Measurements from ENCODE around the gene TGFB1.
"Not testable (repeated sequence)": the region's sequence is repeated elsewhere in the genome, so short reads cannot be mapped to it uniquely, and the experiment has no call there.

Gene TGFB1

DNA sequence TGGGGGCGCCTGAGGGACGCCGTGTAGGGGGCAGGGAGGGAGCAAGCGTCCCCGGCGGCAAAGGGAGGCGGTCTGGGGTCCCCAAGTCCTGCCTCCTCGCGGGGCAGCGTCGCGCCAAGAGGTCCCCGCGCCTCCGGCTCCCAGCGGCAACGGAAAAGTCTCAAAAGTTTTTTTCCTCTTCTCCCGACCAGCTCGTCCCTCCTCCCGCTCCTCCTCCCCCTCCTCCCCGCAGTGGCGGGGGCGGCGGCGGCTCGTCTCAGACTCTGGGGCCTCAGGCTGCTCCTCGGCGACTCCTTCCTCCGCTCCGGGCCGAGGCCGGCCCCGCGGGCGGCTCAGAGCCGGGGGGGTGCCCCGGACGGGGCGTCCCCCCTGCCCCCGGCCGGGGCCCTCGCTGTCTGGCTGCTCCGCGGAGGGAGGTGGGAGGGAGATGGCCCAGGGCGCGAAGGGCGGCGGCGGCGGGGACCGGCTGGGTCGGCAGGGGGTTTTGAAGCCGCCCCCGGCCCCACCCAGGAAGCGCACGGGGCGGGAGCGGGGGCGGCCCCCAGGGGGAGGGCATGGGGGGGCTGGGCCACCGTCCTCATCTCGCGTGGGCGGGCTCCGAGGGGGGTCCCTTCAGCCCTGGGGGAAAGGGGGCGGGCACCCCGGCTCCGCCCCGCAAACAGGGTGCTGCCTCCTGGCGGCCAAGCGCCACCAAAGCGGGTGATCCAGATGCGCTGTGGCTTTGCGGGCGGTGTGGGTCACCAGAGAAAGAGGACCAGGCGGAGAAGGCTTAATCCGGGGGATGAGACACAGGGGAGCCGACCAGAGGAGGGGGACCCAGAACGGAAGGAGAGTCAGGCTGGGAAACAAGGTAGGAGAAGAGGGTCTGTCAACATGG is at the start of gene TGFB1:
TGFB1 (minus strand) TSS at position 457 of the 877 bp plus-strand sequence. CDS start 878 bp downstream, outside the sequence.
- no peak for TF ChIP-seq GATA1 (IDR thresholded peaks at IDR 0.05; ENCODE audit: low read depth, low read length)
- TF ChIP-seq POLR2A (IDR thresholded peaks at IDR 0.05; ENCODE audit: low read length), result peak; percentile 60
- DNase-seq, result peak; percentile 86 to 91

GRCh38 chr19:41402010-41402409 is 48.3 kb upstream of the TGFB1 start:
- TF ChIP-seq POLR2A (IDR thresholded peaks at IDR 0.05; ENCODE audit: low read length) (no peak), GATA1 (IDR thresholded peaks at IDR 0.05; ENCODE audit: low read depth, low read length) (no peak)
- DNase-seq, result no peak

GRCh38 chr19:41401483-41401882 is 47.8 kb upstream of the TGFB1 start:
- no peak for DNase-seq
- TF ChIP-seq GATA1 (IDR thresholded peaks at IDR 0.05; ENCODE audit: low read depth, low read length) (no peak), POLR2A (IDR thresholded peaks at IDR 0.05; ENCODE audit: low read length) (no peak)

DNA sequence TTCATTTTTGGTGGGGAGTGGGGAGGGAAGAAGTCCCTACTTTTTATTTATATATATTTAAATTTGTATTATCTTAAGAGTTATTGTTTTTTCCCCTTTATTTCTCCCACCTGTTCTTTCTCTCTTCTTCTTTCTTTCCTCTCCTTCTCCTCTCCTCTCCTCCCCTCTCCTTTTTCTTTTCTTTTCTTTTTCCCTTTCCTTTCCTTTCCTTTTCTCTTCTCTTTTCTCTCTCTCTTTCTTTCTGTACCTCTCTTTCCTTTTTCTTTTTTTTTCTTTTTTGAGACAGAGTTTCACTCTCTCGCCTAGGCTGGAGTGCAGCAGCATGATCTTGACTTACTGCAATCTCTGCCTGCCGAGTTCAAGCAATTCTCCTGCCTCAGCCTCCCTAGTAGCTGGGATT is 45.8 kb upstream of the TGFB1 start:
- no peak for DNase-seq
- TF ChIP-seq GATA1 (IDR thresholded peaks at IDR 0.05; ENCODE audit: low read depth, low read length) (no peak), POLR2A (IDR thresholded peaks at IDR 0.05; ENCODE audit: low read length) (no peak)

- no peak for TF ChIP-seq GATA1 (IDR thresholded peaks at IDR 0.05; ENCODE audit: low read depth, low read length)
- no peak for DNase-seq
These were observed 45.4 kb upstream of the TGFB1 start for GRCh38 chr19:41399091-41399490.

DNA sequence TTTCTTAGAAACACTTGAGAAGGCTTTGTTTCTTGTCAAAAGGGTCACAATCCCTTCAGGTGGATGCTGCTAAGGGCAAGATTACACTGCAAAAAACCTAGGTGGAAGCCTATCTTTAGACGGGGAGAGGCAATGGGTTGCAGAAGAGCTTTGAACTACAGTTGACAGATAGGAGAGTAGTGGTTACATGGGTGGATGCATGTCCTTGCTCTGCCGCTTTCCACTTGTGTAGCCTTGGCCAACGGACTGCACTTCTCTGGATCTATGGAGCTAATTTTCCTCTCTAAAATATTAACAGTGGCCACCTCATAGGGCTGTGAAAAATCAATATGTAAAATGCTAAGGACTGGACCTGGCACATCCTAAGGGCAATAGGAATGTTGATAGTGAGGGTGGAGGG is 44.9 kb upstream of the TGFB1 start:
- peak; percentile 44 to 45 for DNase-seq
- TF ChIP-seq GATA1 (IDR thresholded peaks at IDR 0.05; ENCODE audit: low read depth, low read length) (no peak), POLR2A (IDR thresholded peaks at IDR 0.05; ENCODE audit: low read length) (no peak)

- peak; percentile 58 to 70 for DNase-seq
- no peak for TF ChIP-seq POLR2A (IDR thresholded peaks at IDR 0.05; ENCODE audit: low read length)
- no peak for TF ChIP-seq GATA1 (IDR thresholded peaks at IDR 0.05; ENCODE audit: low read depth, low read length)
These were observed 44.3 kb upstream of the TGFB1 start for GRCh38 chr19:41398050-41398418.

- DNase-seq, result peak; percentile 100
These were observed 43.6 kb upstream of the TGFB1 start, which contains the start of the genes BCKDHA and EXOSC5 for GRCh38 chr19:41397086-41398049. Gene BCKDHA (plus strand): TSS chr19:41397818. CDS start chr19:41397828, 10 bp downstream. Gene EXOSC5 (minus strand): TSS chr19:41397359. CDS start chr19:41397328, 31 bp downstream.

GRCh38 chr19:41395355-41395754 is 41.6 kb upstream of the TGFB1 start:
- peak in 1 of 2 experiments; percentile 36 for DNase-seq
- TF ChIP-seq GATA1 (IDR thresholded peaks at IDR 0.05; ENCODE audit: low read depth, low read length) (no peak), POLR2A (IDR thresholded peaks at IDR 0.05; ENCODE audit: low read length) (no peak)

More at GRCh38 chr19:41397086-41398049, 43.6 kb upstream of the TGFB1 start, which contains the start of the genes BCKDHA and EXOSC5:
- TF ChIP-seq GATA1 (IDR thresholded peaks at IDR 0.05; ENCODE audit: low read depth, low read length), result no peak
- peak; percentile 59 for TF ChIP-seq POLR2A (IDR thresholded peaks at IDR 0.05; ENCODE audit: low read length)

DNA sequence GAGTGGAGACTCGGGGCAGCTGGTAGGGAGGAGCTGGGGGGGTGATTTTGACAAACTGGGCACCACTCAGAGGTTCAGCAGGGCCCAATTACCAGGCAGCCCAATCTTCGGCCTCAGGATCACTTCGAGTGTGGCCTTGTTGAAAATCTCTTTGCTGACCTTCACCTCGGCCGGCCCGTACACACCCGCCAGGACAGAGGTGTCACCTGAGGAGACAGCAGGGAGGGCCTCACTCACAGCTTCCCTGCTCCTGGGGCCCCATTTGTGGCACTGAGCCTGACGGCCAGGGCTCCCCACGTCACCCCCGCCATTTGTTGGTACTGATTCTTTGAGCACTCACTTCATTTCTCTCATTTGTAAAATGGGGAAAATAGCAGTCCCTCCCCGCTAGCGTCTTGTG is 39.1 kb upstream of the TGFB1 start:
- TF ChIP-seq GATA1 (IDR thresholded peaks at IDR 0.05; ENCODE audit: low read depth, low read length) (no peak), POLR2A (IDR thresholded peaks at IDR 0.05; ENCODE audit: low read length) (no peak)

GRCh38 chr19:41391618-41392017 is 37.9 kb upstream of the TGFB1 start:
- no peak for DNase-seq
- no peak for TF ChIP-seq POLR2A (IDR thresholded peaks at IDR 0.05; ENCODE audit: low read length)
- no peak for TF ChIP-seq GATA1 (IDR thresholded peaks at IDR 0.05; ENCODE audit: low read depth, low read length)

More for the DNA sequence above, 39.1 kb upstream of the TGFB1 start:
- DNase-seq, result no peak

DNA sequence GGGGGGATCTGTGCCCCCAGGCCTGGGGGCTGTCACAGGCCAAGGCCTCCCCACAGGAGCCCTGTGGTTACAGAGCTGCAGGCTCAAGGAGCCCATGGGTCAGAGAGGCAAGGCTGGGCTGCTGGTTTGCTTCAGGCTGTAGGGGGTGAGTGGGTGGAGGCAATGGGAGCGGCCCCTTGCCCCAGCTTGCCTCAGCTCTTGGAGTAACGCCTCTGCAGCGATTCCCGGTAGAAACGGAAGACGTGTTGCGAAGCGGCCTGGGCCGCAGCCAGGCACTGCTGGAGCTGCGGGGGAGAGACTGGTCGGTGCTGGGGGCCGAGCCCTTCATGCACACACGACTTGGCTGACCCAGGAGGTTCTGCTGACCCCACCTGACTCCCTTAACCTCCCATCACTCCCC is 32.7 kb upstream of the TGFB1 start:
- TF ChIP-seq POLR2A (IDR thresholded peaks at IDR 0.05; ENCODE audit: low read length) (no peak), GATA1 (IDR thresholded peaks at IDR 0.05; ENCODE audit: low read depth, low read length) (no peak)
- DNase-seq, result no peak

GRCh38 chr19:41384351-41384750 is 30.6 kb upstream of the TGFB1 start:
- TF ChIP-seq POLR2A (IDR thresholded peaks at IDR 0.05; ENCODE audit: low read length) (no peak), GATA1 (IDR thresholded peaks at IDR 0.05; ENCODE audit: low read depth, low read length) (no peak)
- DNase-seq, result no peak

- not testable (repeated sequence) for DNase-seq
These were observed 27.8 kb upstream of the TGFB1 start for GRCh38 chr19:41381536-41381935.
